PFSK-1 (cell line): ENCODE data around the gene OR5K4.

Experiments used
- FOXP2 ChIP-seq: optimal IDR thresholded peaks from 2 replicates; pipeline ENCODE3; 2011; ENCODE audit warnings: borderline replicate concordance, control low read depth, inconsistent platforms; ENCODE audit not compliant: insufficient read depth; ENCODE audit errors: extremely low read length, extremely low read depth
- POLR2AphosphoS5 ChIP-seq: IDR thresholded peaks from 2 replicates; pipeline ENCODE4 v1.6.1; 2012; ENCODE audit warnings: low read depth, mild to moderate bottlenecking, control low read depth, low read length, moderate library complexity
- SIN3A ChIP-seq: IDR thresholded peaks from 2 replicates; pipeline ENCODE4 v1.6.1; 2012; ENCODE audit warnings: mild to moderate bottlenecking, low read length, moderate library complexity, borderline replicate concordance; ENCODE audit not compliant: insufficient read depth
- TAF1 ChIP-seq: IDR thresholded peaks from 2 replicates; pipeline ENCODE4 v1.6.1; 2012; ENCODE audit warnings: low read length, control low read depth, borderline replicate concordance; ENCODE audit not compliant: insufficient read depth
- TF ChIP-seq, protein P1 (sequence below), 2 experiments: IDR thresholded peaks; 2 replicates each; pipeline versions ENCODE4 v1.6.1 to v1.8.0; 2011 to 2012; ENCODE audit warnings: low read depth in 2 of 2, low read length in 2 of 2, control low read depth in 1 of 2, inconsistent platforms in 1 of 2, mild to moderate bottlenecking in 1 of 2, moderate library complexity in 1 of 2; ENCODE audit not compliant: insufficient read depth in 1 of 2

The OR5K4 gene

DNA sequence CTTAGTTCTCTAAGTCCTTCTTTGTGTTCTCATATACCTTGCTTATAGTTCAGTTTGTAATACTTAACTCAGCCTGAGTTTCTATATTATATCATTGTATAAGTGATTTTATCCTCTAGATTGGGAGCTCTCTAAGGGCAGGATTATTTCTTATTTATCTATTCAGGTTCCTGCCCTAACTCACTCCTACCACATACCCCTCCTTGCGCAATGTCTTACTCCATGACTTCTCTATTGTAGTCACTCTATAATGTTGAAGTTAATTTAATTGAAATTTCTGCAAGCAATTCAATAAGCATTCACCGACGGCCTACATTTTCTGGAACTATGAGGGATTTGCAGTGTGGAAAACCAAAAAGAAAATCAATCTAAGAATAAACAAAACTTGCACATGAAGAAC, 3.6 kb upstream of the OR5K4 start:
- TF ChIP-seq SIN3A (no peak), TAF1 (no peak), FOXP2 (no peak), POLR2AphosphoS5 (no peak)
- TF ChIP-seq, protein P1, sequence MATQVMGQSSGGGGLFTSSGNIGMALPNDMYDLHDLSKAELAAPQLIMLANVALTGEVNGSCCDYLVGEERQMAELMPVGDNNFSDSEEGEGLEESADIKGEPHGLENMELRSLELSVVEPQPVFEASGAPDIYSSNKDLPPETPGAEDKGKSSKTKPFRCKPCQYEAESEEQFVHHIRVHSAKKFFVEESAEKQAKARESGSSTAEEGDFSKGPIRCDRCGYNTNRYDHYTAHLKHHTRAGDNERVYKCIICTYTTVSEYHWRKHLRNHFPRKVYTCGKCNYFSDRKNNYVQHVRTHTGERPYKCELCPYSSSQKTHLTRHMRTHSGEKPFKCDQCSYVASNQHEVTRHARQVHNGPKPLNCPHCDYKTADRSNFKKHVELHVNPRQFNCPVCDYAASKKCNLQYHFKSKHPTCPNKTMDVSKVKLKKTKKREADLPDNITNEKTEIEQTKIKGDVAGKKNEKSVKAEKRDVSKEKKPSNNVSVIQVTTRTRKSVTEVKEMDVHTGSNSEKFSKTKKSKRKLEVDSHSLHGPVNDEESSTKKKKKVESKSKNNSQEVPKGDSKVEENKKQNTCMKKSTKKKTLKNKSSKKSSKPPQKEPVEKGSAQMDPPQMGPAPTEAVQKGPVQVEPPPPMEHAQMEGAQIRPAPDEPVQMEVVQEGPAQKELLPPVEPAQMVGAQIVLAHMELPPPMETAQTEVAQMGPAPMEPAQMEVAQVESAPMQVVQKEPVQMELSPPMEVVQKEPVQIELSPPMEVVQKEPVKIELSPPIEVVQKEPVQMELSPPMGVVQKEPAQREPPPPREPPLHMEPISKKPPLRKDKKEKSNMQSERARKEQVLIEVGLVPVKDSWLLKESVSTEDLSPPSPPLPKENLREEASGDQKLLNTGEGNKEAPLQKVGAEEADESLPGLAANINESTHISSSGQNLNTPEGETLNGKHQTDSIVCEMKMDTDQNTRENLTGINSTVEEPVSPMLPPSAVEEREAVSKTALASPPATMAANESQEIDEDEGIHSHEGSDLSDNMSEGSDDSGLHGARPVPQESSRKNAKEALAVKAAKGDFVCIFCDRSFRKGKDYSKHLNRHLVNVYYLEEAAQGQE (IDR thresholded peaks at IDR 0.05; ENCODE audit: insufficient read depth in 1 of 2, low read depth in 2 of 2, low read length in 2 of 2): no peak

DNA sequence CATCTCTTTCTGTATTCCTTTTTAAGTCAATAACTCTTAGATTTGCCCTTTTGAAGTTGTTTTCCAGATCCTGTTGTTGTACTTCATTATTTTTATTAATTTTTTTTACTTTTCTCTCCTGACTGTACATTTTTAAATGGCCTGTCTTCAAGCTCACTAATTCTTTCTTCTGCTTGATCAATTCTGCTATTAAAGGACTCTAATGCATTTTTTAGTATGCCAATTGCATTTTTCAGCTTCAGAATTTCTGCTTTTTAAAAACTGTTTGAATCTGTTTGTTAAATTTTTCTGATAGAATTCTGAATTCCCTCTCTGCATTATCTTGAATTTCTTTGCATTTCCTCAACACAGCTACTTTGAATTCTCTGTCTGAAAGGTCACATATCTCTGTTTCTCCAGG, 5.6 kb downstream of the OR5K4 start:
- no peak for TF ChIP-seq POLR2AphosphoS5
- TF ChIP-seq TAF1: no peak
- TF ChIP-seq SIN3A: no peak
- TF ChIP-seq, protein P1 (IDR thresholded peaks at IDR 0.05; ENCODE audit: insufficient read depth in 1 of 2, low read depth in 2 of 2, low read length in 2 of 2): no peak
- TF ChIP-seq FOXP2: no peak

DNA sequence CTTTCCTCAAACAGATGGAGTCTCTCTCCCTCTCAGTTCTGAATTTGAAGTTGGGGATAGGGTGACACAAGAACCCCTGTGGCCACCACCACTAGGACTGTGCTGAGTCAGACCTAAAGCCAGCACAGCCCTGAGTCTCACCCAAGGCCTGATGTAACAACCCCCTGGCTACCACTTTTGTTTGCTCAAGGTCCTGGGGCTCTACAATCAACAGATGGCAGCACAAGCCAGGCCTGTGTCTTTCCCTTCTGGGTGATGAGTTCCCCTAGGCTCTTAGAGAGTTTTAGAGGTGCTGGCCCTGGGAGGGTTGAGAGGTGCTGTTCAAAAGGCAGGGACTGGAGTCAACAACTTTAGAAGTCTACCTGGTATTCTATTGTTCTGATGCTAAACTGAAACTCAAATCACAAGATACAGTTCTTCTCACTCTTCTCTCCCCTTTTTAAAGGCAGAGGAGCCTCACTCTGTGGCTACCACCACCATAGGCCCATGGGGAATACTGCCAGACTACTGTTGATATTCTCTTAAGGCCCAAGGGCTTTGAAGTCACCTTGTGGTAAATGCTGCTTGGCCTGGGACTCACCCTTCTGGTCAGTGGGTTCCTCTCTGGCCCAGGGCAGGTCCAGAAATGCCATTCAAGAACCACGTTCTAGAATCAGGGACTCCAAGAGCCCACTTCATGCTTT, 6.5 kb downstream of the OR5K4 start:
- TF ChIP-seq, protein P1 (IDR thresholded peaks at IDR 0.05; ENCODE audit: insufficient read depth in 1 of 2, low read depth in 2 of 2, low read length in 2 of 2): no peak
- TF ChIP-seq SIN3A: no peak
- no peak for TF ChIP-seq POLR2AphosphoS5

DNA sequence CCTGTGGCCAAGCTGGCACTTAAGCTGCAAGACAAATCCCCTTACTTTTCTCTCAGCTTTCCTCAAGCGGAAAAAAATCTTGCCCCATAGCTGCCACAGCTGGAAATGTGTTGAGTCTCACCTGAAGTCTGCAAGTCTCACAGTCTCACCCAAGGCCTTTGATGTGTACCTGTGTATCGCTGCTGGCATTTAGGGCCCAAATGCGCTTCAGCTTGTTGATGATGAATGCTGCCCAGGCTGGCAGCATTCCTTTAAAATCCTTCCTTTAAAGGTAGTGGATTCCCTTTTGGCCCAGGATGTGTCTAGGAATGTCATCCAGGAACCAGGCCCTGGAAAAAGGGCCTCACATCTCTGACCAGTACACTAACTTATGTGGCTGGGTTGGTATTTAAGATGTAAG, 7.0 kb downstream of the OR5K4 start:
- TF ChIP-seq TAF1: no peak

DNA sequence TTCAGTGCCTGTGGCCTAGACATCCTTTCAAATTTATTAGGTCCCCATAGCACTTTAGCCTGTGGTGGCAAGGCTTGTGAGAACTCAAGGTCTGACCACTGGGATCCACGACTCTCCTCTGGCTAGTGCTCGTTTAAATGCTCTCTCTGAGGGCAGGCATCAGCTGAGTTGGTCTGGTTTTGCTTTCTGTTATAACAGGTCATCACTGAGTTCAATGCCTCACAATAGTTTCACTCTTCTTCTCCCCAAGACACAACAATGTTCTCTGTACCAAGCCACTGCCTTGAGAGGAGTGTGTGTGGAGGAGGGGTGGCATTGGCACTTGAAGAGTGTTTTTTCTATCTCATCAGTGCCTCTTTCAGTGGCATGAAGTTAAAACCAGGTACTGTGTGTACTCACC, 7.6 kb downstream of the OR5K4 start:
- no peak for TF ChIP-seq SIN3A
- TF ChIP-seq FOXP2: no peak
- TF ChIP-seq, protein P1 (IDR thresholded peaks at IDR 0.05; ENCODE audit: insufficient read depth in 1 of 2, low read depth in 2 of 2, low read length in 2 of 2): no peak
- no peak for TF ChIP-seq POLR2AphosphoS5
- TF ChIP-seq TAF1: no peak
